NOMO-1 treated with dmso at 0.1 percent for 144 hours (cell line): ENCODE data around the gene DCBLD1.

Experiments
- DNase-seq: peaks from one replicate; lab custom pipeline; 2025; ENCODE audit not compliant: unreplicated experiment; lab: John Stamatoyannopoulos, UW

DCBLD1 gene

GRCh38 chr6:117555262-117555849, 72.9 kb downstream of the DCBLD1 start:
- no peak for DNase-seq

DNA sequence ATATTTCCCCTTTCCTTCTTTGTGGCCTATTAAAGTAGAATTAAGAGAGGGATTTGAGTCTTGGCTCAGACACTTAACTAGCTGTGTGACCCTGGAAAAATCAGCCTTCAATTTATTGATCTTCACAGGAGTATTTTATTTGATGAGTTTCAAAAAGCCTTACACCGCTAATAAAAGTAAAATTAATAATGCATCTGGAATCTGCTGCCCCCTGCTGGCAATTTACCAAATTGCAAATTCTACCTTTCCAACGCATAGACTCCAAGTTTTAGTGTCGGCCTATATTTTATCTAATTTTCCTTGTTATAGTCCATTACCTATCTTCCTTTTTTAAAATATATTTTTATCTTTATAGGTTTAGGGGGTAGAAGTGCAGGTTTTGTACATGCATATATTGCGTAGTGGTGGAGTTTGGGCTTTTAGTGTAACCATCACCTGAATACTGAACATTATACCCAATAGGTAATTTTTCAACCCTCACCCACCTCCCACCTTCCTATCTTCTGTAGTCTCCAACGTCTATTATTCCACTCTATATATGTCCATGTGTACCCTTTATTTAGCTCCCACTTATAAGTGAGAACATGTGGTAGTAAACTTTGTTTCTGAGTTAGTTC, 73.5 kb downstream of the DCBLD1 start:
- no peak for DNase-seq

- no peak for DNase-seq
These were observed 75.5 kb downstream of the DCBLD1 start for GRCh38 chr6:117557951-117558350.

- no peak for DNase-seq
These were observed 76.3 kb downstream of the DCBLD1 start for GRCh38 chr6:117558818-117559217.

GRCh38 chr6:117559299-117559698, 76.8 kb downstream of the DCBLD1 start:
- no peak for DNase-seq

GRCh38 chr6:117561128-117561527, 78.7 kb downstream of the DCBLD1 start:
- DNase-seq, result no peak

DNA sequence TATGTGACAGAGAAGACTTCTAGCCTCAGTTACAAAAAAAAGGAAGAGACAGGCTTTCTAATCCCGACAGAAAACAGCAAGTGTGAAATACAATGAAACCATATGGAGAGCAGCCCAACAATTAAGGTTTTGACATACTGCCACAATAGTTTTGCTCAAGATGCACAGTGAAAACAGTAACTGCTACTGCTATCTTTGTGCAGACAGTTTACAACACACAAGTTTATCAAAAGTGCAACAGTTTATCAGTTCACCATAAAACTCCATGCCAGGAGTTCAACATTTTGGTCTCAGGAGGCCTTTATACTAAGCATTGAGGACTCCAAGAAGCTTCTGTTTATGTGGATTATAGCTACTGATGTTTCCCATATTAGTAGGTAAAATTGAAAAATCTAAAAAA, 82.2 kb downstream of the DCBLD1 start:
- DNase-seq, result no peak

GRCh38 chr6:117568247-117568646, 85.8 kb downstream of the DCBLD1 start:
- no peak for DNase-seq

GRCh38 chr6:117568831-117569410, 86.4 kb downstream of the DCBLD1 start:
- DNase-seq, result no peak

DNA sequence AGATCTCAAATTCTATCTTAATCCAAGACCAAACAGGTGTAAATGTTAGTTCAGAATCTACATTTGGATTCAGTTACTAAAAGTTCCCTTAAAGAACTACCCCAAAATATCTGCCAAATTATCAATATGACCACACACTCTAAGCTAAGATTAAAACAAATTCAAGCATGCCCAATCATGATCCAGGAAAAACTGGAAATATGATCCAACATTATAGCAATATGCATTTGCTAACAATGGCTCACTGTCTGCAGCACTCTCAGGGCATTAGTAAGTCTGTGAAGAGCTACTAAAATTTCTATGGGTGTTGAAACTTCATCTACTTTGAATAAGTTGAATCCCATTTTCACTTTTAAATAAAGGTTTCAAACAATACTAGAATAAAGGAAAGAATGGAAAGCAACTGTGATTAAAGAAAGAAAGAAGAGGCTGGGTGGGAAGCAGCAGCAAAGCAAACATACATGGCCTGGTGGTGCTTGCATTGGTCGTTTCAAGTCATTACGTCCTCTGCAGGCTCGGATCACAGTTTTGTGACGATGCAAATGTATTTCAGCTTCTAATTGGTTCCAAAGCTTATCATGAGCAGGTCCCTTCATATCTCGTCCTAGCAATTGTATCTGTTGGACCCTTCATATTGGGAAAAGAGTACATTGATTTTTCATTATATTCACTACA, 90.7 kb downstream of the DCBLD1 start:
- no peak for DNase-seq

- no peak for DNase-seq
These were observed 91.7 kb downstream of the DCBLD1 start for GRCh38 chr6:117574198-117574597.

DNA sequence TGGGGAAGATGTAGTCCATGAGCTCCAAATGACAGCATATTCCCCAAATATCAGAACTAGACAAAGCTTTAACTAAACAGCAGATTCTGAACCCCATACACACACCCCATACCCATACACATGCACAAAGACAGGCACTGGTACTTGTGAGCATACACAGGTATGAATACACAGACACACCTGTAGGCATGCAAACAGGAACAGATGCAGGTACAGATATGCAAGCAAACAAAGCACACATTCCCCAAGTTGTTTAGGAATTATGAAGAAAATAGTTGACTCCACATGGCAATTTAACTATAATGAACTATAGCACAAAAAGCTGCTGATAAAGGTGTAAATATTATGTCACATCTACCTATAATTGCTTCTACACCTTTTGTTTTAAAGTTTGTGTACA, 103.2 kb downstream of the DCBLD1 start:
- DNase-seq, result no peak

- DNase-seq, result no peak
These were observed 108.0 kb downstream of the DCBLD1 start for GRCh38 chr6:117590447-117590846.

GRCh38 chr6:117591405-117591804, 108.9 kb downstream of the DCBLD1 start:
- DNase-seq, result no peak

GRCh38 chr6:117592983-117593759, 110.7 kb downstream of the DCBLD1 start:
- DNase-seq, result no peak

DNA sequence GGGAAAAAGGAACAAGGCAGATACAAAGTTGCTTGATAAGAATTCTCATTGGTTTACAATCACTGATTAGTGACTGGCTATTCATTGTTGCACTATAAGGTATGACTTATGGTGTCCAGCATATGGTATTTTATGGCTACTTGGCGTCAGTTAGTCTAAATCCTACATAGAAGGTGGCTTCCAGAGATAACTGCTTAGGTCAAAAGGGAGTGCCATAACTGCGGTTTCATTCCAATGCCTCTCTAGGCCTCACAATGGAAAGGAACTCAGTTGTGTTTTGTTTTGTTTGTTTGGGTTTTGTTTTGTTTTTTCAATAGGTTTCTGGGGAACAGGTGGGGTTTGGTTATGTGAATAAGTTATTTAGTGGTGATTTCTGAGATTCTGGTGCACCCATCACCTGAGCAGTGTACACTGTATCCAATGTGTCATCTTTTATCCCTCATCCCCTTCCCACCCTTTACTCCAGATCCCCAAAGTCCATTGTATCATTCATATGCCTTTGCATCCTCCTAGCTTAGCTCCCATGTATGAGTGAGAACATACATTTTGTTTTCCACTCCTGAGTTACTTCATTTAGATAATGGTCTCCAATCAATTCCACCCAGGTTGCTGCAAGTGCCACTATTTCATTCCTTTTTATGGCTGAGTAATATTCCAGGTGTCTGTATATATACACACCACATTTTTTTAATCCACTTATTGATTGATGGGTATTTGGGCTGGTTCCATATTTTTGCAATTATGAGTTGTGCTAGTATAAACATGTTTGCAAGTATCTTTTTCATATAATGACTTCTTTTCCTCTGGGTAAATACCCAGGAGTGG, 112.8 kb downstream of the DCBLD1 start:
- DNase-seq, result no peak

- no peak for DNase-seq
These were observed 115.3 kb downstream of the DCBLD1 start for GRCh38 chr6:117597755-117598154.
